NCI-H2029 (cell line): ENCODE data around the gene ABHD8.

Experiments
- DNase-seq: peaks from one replicate; lab custom pipeline; 2025; lab: John Stamatoyannopoulos, UW

The ABHD8 gene

GRCh38 chr19:17266026-17266425 is 37.2 kb downstream of the ABHD8 start:
- no peak for DNase-seq

GRCh38 chr19:17264641-17264979 is 38.6 kb downstream of the ABHD8 start, which contains the start of gene USHBP1:
USHBP1 (minus strand) TSS chr19:17264745; CDS start chr19:17264299, 446 bp downstream.
- DNase-seq: no peak

DNA sequence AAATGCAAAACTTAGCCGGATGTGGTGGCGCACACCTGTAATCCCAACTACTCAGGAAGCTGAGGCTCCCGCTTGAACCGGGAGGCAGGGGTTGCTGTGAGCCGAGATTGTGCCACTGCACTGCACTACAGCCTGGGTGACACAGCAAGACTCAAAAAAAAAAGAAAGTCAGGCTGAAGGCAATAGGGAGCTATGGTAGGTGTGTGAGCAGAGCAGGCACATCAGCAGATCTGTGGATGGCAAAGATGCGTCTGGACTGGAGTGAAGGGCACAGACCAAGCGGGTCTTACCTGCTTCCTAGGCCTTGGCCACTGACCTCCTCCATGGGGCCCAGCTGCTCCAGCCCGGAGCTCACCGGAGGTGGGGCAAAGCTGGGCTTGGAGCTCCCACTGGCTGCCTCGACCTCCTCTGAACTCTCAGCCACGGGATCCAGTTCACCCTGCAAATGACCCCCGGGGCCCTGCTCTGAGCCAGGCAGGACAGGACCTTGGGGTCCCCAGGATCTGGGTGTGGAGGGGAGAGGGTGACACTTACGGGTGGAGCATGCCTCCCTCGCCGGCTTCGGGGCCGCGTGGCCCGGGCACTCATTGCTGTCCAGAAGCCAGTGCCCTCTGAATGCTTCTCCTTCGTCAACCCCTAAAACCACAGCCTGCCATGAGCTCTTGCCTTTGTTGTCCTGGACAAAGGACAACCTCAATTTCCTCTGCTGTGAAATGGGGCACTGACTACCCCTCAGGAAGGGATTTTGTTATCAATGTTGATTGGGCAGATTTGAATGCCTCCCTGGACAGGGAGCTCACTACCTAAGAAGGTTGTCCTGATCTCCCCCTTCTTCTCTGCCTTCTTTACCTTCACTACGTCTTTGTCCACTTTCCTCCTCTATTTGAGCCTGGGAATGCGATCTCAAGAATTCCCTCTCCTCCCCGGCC is 39.2 kb downstream of the ABHD8 start:
- no peak for DNase-seq

GRCh38 chr19:17262557-17262956 is 40.7 kb downstream of the ABHD8 start:
- no peak for DNase-seq

DNA sequence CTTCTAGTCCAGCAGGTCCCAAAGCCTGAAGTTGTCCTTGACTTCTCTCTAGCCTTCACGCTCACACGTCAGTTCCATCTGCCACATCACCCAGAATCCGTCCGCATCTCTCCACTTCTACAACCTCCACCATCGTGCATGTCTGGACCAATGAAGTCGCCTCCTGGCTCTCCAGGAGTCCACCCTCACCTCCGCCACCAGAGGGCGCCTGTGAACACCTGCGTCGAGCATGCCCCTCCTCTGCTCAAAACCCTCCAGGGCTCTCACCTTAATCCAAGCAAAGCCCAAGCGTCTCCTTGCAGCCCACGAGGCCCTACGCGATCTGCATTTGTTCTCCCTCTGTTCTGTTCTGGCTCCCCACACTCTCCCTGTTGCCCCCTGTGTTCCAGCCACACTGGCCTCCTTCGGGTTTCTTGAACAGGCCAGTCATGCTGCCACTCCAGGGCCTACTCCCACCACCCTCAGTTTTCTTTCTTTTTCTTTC is 42.3 kb downstream of the ABHD8 start:
- peak; percentile 84 for DNase-seq

GRCh38 chr19:17259934-17260333 is 43.3 kb downstream of the ABHD8 start:
- DNase-seq: no peak

- no peak for DNase-seq
Observed at GRCh38 chr19:17259118-17259780, 44.0 kb downstream of the ABHD8 start.

DNA sequence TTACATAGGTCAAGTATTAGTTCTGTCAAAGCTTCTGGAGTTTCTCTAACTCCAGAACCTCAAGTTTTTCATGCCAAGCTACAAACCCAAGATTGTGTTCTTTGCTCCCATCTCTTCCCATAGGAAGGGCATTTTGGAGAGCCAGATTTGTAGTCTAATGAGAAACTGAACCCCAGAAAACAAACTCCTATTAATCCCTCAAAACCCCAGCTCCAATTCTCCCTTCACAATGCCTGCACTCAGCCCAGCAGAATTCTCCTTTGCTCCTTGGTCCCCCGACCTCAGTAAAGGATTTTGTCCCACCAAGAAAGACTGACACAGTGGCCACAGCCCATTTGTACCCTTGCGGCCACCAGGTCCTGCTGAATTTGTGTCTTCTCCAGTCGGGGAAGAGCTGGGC is 47.1 kb downstream of the ABHD8 start:
- no peak for DNase-seq

- DNase-seq: peak; percentile 44
Observed at GRCh38 chr19:17255150-17255621, 48.0 kb downstream of the ABHD8 start.

DNA sequence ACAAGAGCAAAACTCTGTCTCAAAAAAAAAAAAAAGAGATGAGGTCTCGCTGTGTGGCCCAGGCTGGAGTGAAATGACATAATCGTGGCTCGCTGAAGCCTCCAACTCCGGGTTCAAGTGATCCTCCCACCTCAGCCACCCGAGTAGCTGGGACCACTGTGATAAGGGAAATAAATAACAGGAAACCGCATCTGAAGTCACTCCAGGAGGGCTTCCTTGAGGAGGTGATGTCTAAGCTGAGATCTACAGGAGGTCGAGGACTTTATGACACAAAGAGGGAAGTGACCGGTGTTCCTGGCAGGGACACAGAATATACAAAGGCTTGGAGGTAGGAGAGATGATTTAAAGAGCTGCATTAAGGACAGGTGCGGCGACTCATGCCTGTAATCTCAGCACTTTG is 48.6 kb downstream of the ABHD8 start:
- DNase-seq: no peak

GRCh38 chr19:17249887-17250548 is 53.2 kb downstream of the ABHD8 start:
- DNase-seq: no peak

- peak; percentile 54 for DNase-seq
Observed at GRCh38 chr19:17248011-17248776, 55.0 kb downstream of the ABHD8 start.

DNA sequence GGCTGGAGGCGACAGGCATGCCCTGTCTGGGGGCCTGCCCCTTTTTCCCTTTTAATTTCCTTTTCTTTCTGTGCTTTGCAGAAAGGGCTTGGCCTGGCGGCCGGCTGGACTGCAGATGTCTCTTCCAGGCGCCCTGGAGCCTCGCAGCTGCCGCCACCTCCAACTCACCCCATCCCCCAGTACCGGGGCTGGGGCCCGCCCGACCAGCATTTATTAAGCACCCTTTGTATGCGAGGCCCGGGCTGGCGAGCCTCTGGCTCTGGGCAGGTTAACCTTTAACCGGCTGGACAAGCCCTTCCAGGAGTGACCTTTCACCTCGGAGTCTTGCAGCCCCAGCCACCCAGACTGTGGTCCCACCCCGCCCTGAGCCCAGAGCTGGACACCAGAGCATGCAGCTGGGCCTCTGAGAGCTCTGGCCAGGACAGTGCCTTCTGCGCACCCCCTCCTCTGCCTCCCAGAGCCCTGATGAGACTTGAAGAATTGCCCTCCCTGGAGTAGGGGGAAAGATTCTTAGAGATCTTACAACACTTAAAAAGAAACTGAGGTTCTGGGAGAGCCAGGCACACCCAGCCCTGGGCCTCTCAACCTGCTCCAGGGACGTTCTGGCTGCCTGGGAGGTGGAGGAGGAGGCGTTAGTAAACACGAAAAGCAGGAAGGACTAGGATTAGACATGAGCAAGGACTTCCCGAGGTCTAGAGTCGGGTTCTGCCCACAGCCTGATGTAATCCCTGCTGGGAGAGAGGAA is 56.4 kb downstream of the ABHD8 start:
- DNase-seq: no peak

DNA sequence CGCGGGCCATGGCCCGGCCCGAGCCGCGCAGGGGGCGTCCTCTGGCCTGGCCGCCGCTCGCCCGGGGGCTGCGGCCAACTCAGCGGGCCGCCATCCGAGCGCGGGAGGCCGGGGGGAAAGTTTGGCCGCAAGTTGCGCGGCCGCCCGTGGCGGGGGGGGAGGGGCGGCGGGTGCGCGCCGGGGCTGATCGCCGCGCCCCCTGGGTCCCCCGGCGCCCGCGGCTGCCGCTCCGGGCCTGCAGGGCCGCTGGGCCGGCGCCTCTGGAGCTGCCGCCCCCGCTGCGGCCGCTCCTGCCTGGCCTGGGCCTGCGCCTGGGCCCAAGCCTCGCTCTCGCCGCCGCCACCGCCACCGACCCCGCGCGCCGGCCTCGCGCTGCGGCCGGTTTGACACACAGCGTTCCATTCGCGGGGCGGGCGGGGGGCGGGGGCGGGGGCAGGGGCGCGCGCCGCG is 57.7 kb downstream of the ABHD8 start, which contains the start of gene NR2F6:
TSS of gene NR2F6 (minus strand) at position 385 of the 450 bp plus-strand sequence. CDS start 699 bp downstream, outside the sequence.
- DNase-seq: no peak

GRCh38 chr19:17244618-17245534 is 58.3 kb downstream of the ABHD8 start:
- no peak for DNase-seq

DNA sequence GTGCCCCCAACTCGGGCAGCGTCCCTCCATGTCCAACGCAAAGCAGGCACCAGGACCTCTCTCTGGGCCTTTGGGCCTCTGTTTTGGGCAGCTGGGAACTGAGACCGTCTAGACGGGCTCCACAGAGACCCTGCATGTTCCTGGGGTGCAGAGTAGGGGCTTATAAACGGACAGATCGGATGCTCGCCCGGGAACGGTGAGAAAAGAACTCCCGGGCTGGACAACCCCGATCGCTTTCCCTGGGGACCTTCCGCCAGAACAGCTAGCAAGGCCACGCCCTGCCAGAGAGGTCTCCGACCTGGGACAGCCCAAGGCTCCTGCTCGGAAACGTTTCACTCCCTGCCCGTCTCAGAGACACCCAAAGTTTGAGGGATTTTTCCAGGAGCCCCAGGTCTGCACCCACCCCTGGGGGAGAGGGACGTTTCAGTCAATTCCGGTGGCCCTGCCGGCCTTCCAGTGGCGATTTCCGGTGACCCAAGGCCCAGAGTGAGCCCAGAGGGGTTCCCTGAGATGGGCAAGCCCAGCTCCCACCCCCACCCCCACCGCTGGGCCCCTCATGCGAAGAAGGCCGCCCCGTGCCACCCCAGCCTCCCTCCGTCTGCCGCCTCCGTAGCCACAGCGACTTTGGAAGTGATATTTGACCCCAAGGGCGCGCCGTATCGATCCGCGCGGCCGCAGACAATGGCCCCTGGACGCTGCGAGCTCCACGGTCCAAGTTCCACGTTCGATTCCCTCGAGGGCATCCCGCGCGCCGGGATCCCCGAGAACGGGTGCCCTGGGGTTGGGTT is 59.2 kb downstream of the ABHD8 start:
- no peak for DNase-seq

- no peak for DNase-seq
Observed at GRCh38 chr19:17243211-17243829, 59.9 kb downstream of the ABHD8 start.
